ENCODE measurements around the gene SNPH. TPM values are rescaled to one million over a fixed set of nuclear protein-coding genes. Genes with fewer than 3 reads are reported as not detected.

SNPH gene
- total and polyA plus RNA-seq, 2 experiments from 2014 or later: 5.7 to 11.2 TPM

GRCh38 chr20:1331801-1332453 is 65.8 kb downstream of the SNPH start:
- no peak for DNase-seq
- no peak overlapping the region for H3K4me3 ChIP-seq
- peaks cover 86% of the 10 kb centered on the region for H3K79me2 ChIP-seq (ENCODE audit: insufficient read depth)
- in situ Hi-C loops (cut with MboI): no loop called here
- H3K9me3 ChIP-seq (ENCODE audit: low read depth): no peaks in the 10 kb centered on the region
- no peak overlapping the region for H3K4me2 ChIP-seq (ENCODE audit: unreplicated experiment)
- no peaks in the 10 kb centered on the region for H3K27me3 ChIP-seq (replicated peaks; ENCODE audit: insufficient read depth)
- H3K36me3 ChIP-seq (ENCODE audit: low read depth): peaks cover 3% of the 10 kb centered on the region; the same call in 1 of the 2 replicates
- TF ChIP-seq EZH2phosphoT487 (IDR thresholded peaks at IDR 0.05; ENCODE audit: insufficient read depth, low read depth) (no peak), EZH2 (IDR thresholded peaks at IDR 0.05; ENCODE audit: insufficient read depth, poor library complexity, severe bottlenecking) (no peak)
- no peak overlapping the region for H3K27ac ChIP-seq
- H3K4me1 ChIP-seq (ENCODE audit: insufficient read depth): peaks cover 41% of the 10 kb centered on the region
- WGBS, 2 experiments (ENCODE audit: low coverage in 1 of 2, low lambda C conversion rate in 2 of 2, missing lambda C conversion rate in 2 of 2): 95 to 98% methylated on average over 6 of the region's 6 CpGs
- H3K9me2 ChIP-seq (ENCODE audit: insufficient read depth): no peaks in the 10 kb centered on the region
- no peaks in the 10 kb centered on the region for H4K20me1 ChIP-seq (ENCODE audit: insufficient read depth)
- H3F3A ChIP-seq (ENCODE audit: insufficient read depth): peaks cover 34% of the 10 kb centered on the region
- no peak overlapping the region for H2AFZ ChIP-seq
- no peak overlapping the region for H3K9ac ChIP-seq

GRCh38 chr20:1332749-1333300 is 66.7 kb downstream of the SNPH start:
- no peak overlapping the region for H3K4me2 ChIP-seq (ENCODE audit: unreplicated experiment)
- no peaks in the 10 kb centered on the region for H3K9me3 ChIP-seq (ENCODE audit: low read depth)
- H2AFZ ChIP-seq: no peak overlapping the region
- no peak for DNase-seq
- H4K20me1 ChIP-seq (ENCODE audit: insufficient read depth): no peaks in the 10 kb centered on the region
- H3K9ac ChIP-seq: no peak overlapping the region
- H3K4me1 ChIP-seq (ENCODE audit: insufficient read depth): peaks cover 38% of the 10 kb centered on the region
- peaks cover 25% of the 10 kb centered on the region for H3F3A ChIP-seq (ENCODE audit: insufficient read depth)
- no peaks in the 10 kb centered on the region for H3K9me2 ChIP-seq (ENCODE audit: insufficient read depth)
- TF ChIP-seq EZH2 (IDR thresholded peaks at IDR 0.05; ENCODE audit: insufficient read depth, poor library complexity, severe bottlenecking) (no peak), EZH2phosphoT487 (IDR thresholded peaks at IDR 0.05; ENCODE audit: insufficient read depth, low read depth) (no peak)
- H3K4me3 ChIP-seq: no peak overlapping the region
- in situ Hi-C loops (cut with MboI): no loop called here
- peaks cover 82% of the 10 kb centered on the region for H3K79me2 ChIP-seq (ENCODE audit: insufficient read depth)
- H3K36me3 ChIP-seq (ENCODE audit: low read depth): peaks cover 3% of the 10 kb centered on the region; the same call in 1 of the 2 replicates
- H3K27me3 ChIP-seq (replicated peaks; ENCODE audit: insufficient read depth): no peaks in the 10 kb centered on the region
- no peak overlapping the region for H3K27ac ChIP-seq
- 95 to 98% methylated on average over 2 of the region's 2 CpGs for WGBS, 2 experiments (ENCODE audit: low coverage in 1 of 2, low lambda C conversion rate in 2 of 2, missing lambda C conversion rate in 2 of 2)

- Histone ChIP-seq H4K20me1 (ENCODE audit: insufficient read depth) (no peaks in the 10 kb centered on the region), H3K4me1 (ENCODE audit: insufficient read depth) (peaks cover 29% of the 10 kb centered on the region), H3K4me3 (no peak overlapping the region), H2AFZ (no peak overlapping the region), H3K9me2 (ENCODE audit: insufficient read depth) (no peaks in the 10 kb centered on the region), H3K4me2 (ENCODE audit: unreplicated experiment) (no peak overlapping the region), H3F3A (ENCODE audit: insufficient read depth) (peaks cover 16% of the 10 kb centered on the region), H3K27ac (no peak overlapping the region), H3K27me3 (replicated peaks; ENCODE audit: insufficient read depth) (no peaks in the 10 kb centered on the region), H3K9me3 (ENCODE audit: low read depth) (no peaks in the 10 kb centered on the region), H3K79me2 (ENCODE audit: insufficient read depth) (peaks cover 76% of the 10 kb centered on the region), H3K36me3 (ENCODE audit: low read depth) (peaks cover 3% of the 10 kb centered on the region; the same call in 1 of the 2 replicates), H3K9ac (no peak overlapping the region)
- TF ChIP-seq EZH2 (IDR thresholded peaks at IDR 0.05; ENCODE audit: insufficient read depth, poor library complexity, severe bottlenecking) (no peak), EZH2phosphoT487 (IDR thresholded peaks at IDR 0.05; ENCODE audit: insufficient read depth, low read depth) (no peak)
- DNase-seq: no peak
- WGBS, 2 experiments (ENCODE audit: low coverage in 1 of 2, low lambda C conversion rate in 2 of 2, missing lambda C conversion rate in 2 of 2): 93 to 94% methylated on average over 11 of the region's 11 CpGs
- in situ Hi-C loops (cut with MboI): no loop called here
These were observed 67.6 kb downstream of the SNPH start for GRCh38 chr20:1333462-1334369.

- Histone ChIP-seq H3K9me2 (ENCODE audit: insufficient read depth) (no peaks in the 10 kb centered on the region), H2AFZ (no peak overlapping the region), H3K36me3 (ENCODE audit: low read depth) (peaks cover 3% of the 10 kb centered on the region; the same call in 1 of the 2 replicates), H3K9me3 (ENCODE audit: low read depth) (no peaks in the 10 kb centered on the region), H3K4me1 (ENCODE audit: insufficient read depth) (peaks cover 29% of the 10 kb centered on the region), H4K20me1 (ENCODE audit: insufficient read depth) (no peaks in the 10 kb centered on the region), H3K79me2 (ENCODE audit: insufficient read depth) (peaks cover 70% of the 10 kb centered on the region), H3K4me3 (no peak overlapping the region), H3K27me3 (replicated peaks; ENCODE audit: insufficient read depth) (no peaks in the 10 kb centered on the region), H3K9ac (no peak overlapping the region), H3K27ac (no peak overlapping the region), H3K4me2 (ENCODE audit: unreplicated experiment) (no peak overlapping the region), H3F3A (ENCODE audit: insufficient read depth) (peaks cover 13% of the 10 kb centered on the region)
- no peak for TF ChIP-seq EZH2 (IDR thresholded peaks at IDR 0.05; ENCODE audit: insufficient read depth, poor library complexity, severe bottlenecking)
- no peak for TF ChIP-seq EZH2phosphoT487 (IDR thresholded peaks at IDR 0.05; ENCODE audit: insufficient read depth, low read depth)
- WGBS, 2 experiments (ENCODE audit: low coverage in 1 of 2, low lambda C conversion rate in 2 of 2, missing lambda C conversion rate in 2 of 2): 88 to 89% methylated on average over 4 of the region's 4 CpGs
- in situ Hi-C loops (cut with MboI): no loop called here
- DNase-seq: no peak
These were observed 68.3 kb downstream of the SNPH start for GRCh38 chr20:1334370-1334731.

Data from GM23248 (cell line).